Neutrophil (primary cell): Measurements from ENCODE around the gene ANTXR1.

Source experiments
- H3K27ac ChIP-seq: fragments of 200-600 bp; sonication (generic); 2 replicates; pipeline ENCODE4 v1.5.1; 2016; ENCODE audit warnings: mild to moderate bottlenecking, moderate library complexity
- H3K27me3 ChIP-seq: fragments of 200-600 bp; sonication (generic); 2 replicates; pipeline ENCODE4 v1.6.0; 2016; ENCODE audit warnings: mild to moderate bottlenecking
- H3K36me3 ChIP-seq: fragments of 200-600 bp; sonication (generic); 2 replicates; pipeline ENCODE4 v1.5.1; 2017
- H3K4me1 ChIP-seq, 2 experiments: fragments of 200-600 bp in 1 of 2; sonication (generic) in 1 of 2; 1 replicate in 1 of 2; 2 replicates in 1 of 2; pipeline versions ENCODE4 v1.5.1 to v1.6.1; 2013 to 2016; ENCODE audit warnings: low read depth in 1 of 2, low read length in 1 of 2, mild to moderate bottlenecking in 1 of 2, moderate library complexity in 1 of 2; ENCODE audit not compliant: control insufficient read depth in 1 of 2, insufficient read depth in 1 of 2
- H3K4me3 ChIP-seq, 2 experiments: fragments of 200-600 bp in 1 of 2; sonication (generic) in 1 of 2; 1 replicate in 1 of 2; 2 replicates in 1 of 2; pipeline ENCODE4 v1.5.1; 2013 to 2016; ENCODE audit warnings: low read depth in 1 of 2, low read length in 1 of 2, mild to moderate bottlenecking in 1 of 2, moderate library complexity in 1 of 2
- H3K9me3 ChIP-seq: fragments of 200-600 bp; sonication (generic); 2 replicates; pipeline ENCODE4 v1.5.1; 2016
- CTCF ChIP-seq: fragments of 200-600 bp; sonication (generic); IDR thresholded peaks from 2 replicates; pipeline ENCODE4 v1.5.1; 2016; ENCODE audit warnings: antibody characterized with exemption

ANTXR1 gene

GRCh38 chr2:69298261-69298660, 285.3 kb downstream of the ANTXR1 start:
- H3K9me3 ChIP-seq: no peaks in the 10 kb centered on the region
- TF ChIP-seq CTCF: no peak
- H3K36me3 ChIP-seq: no peaks in the 10 kb centered on the region
- no peaks in the 10 kb centered on the region for H3K27me3 ChIP-seq
- peaks cover 9 to 20% of the 10 kb centered on the region in 2 experiments for H3K4me1 ChIP-seq
- H3K27ac ChIP-seq: no peak overlapping the region
- H3K4me3 ChIP-seq: no peak overlapping the region

- peaks cover 9 to 22% of the 10 kb centered on the region in 2 experiments for H3K4me1 ChIP-seq
- H3K27ac ChIP-seq: no peak overlapping the region
- H3K4me3 ChIP-seq: no peak overlapping the region
- TF ChIP-seq CTCF: no peak
- H3K9me3 ChIP-seq: no peaks in the 10 kb centered on the region
- H3K36me3 ChIP-seq: no peaks in the 10 kb centered on the region
- H3K27me3 ChIP-seq: peaks cover 1% of the 10 kb centered on the region
Measured at GRCh38 chr2:69298862-69299261, 285.9 kb downstream of the ANTXR1 start.
